ENCODE results near the gene METTL3. TPM values are rescaled to one million over a fixed set of nuclear protein-coding genes. Genes with fewer than 3 reads are reported as not detected.

Gene METTL3
- total RNA-seq, 4 donors from 2014 or later = 32.9 to 130 (median 44.3) TPM

GRCh38 chr14:21543963-21544362 is 32.8 kb upstream of the METTL3 start:
- TF ChIP-seq, protein P1, sequence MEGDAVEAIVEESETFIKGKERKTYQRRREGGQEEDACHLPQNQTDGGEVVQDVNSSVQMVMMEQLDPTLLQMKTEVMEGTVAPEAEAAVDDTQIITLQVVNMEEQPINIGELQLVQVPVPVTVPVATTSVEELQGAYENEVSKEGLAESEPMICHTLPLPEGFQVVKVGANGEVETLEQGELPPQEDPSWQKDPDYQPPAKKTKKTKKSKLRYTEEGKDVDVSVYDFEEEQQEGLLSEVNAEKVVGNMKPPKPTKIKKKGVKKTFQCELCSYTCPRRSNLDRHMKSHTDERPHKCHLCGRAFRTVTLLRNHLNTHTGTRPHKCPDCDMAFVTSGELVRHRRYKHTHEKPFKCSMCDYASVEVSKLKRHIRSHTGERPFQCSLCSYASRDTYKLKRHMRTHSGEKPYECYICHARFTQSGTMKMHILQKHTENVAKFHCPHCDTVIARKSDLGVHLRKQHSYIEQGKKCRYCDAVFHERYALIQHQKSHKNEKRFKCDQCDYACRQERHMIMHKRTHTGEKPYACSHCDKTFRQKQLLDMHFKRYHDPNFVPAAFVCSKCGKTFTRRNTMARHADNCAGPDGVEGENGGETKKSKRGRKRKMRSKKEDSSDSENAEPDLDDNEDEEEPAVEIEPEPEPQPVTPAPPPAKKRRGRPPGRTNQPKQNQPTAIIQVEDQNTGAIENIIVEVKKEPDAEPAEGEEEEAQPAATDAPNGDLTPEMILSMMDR (IDR thresholded peaks at IDR 0.05) = no peak
- TF ChIP-seq POLR2A (IDR thresholded peaks at IDR 0.05) = no peak
- Histone ChIP-seq H3K27me3 (no peaks in the 10 kb centered on the region), H3K4me1 (no peaks in the 10 kb centered on the region), H3K4me3 (no peak overlapping the region), H3K36me3 (no peaks in the 10 kb centered on the region), H3K27ac (no peak overlapping the region), H3K9me3 (no peaks in the 10 kb centered on the region)
- DNase-seq = no peak

DNA sequence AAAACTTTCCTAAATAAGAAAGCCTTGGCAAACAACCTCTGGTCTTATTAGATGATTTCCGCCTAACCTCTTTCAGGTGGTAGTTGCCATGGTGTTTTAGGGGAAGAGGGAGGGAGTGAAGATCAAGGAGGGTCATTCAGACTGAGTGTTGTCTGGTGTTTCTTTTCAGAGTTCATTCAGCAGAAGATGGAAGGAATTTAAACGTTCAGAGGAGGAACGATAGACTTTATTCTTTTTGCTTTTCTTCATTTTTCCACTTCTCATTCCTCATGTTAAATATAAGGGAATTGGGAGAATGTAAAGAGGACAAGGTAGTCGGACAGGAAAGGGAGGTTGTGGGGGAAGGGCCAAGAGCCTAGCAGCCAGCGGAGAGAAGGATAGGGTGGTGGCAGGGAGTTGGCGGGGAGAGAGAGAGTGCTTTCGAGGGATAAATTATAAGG is 32.4 kb upstream of the METTL3 start:
- Histone ChIP-seq H3K4me1 (no peaks in the 10 kb centered on the region), H3K27ac (no peak overlapping the region), H3K27me3 (no peaks in the 10 kb centered on the region), H3K36me3 (no peaks in the 10 kb centered on the region), H3K4me3 (no peak overlapping the region), H3K9me3 (no peaks in the 10 kb centered on the region)
- DNase-seq = no peak
- TF ChIP-seq POLR2A (IDR thresholded peaks at IDR 0.05) = no peak
- TF ChIP-seq, protein P1 (IDR thresholded peaks at IDR 0.05) = no peak

GRCh38 chr14:21541413-21542074 is 30.4 kb upstream of the METTL3 start:
- H3K9me3 ChIP-seq = no peaks in the 10 kb centered on the region
- no peak for DNase-seq
- TF ChIP-seq, protein P1 (IDR thresholded peaks at IDR 0.05) = no peak
- no peak for TF ChIP-seq POLR2A (IDR thresholded peaks at IDR 0.05)
- no peaks in the 10 kb centered on the region for H3K27me3 ChIP-seq
- H3K4me1 ChIP-seq = no peaks in the 10 kb centered on the region
- no peaks in the 10 kb centered on the region for H3K36me3 ChIP-seq
- H3K4me3 ChIP-seq = no peak overlapping the region
- H3K27ac ChIP-seq = no peak overlapping the region

- no peaks in the 10 kb centered on the region for H3K36me3 ChIP-seq
- H3K27ac ChIP-seq = no peak overlapping the region
- no peaks in the 10 kb centered on the region for H3K4me1 ChIP-seq
- no peak overlapping the region for H3K4me3 ChIP-seq
- TF ChIP-seq, protein P1 (IDR thresholded peaks at IDR 0.05) = no peak
- TF ChIP-seq POLR2A (IDR thresholded peaks at IDR 0.05) = no peak
- no peaks in the 10 kb centered on the region for H3K9me3 ChIP-seq
- H3K27me3 ChIP-seq = no peaks in the 10 kb centered on the region
- DNase-seq = no peak
Measured at GRCh38 chr14:21539189-21539940, 28.2 kb upstream of the METTL3 start.

DNA sequence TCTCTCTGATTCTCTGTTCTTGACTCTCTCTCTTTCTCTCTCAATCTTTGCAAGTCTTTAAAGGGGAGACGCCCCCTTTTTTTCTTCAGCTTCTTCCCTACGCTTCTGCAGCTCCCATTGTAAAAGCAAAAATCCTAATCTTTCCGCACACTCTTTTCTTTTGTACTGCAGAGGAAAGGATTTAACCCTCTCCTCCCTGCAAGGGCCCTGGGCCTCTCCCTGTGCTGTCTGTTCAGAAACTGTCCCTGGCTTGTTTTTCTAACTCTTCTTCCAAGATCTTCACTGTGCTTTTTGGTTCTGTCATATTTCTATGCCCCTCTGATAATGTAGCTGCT is 25.9 kb upstream of the METTL3 start:
- peak overlapping the region in 2 of 4 donors; percentile 42 to 46 for H3K4me3 ChIP-seq
- no peaks in the 10 kb centered on the region for H3K4me1 ChIP-seq
- no peaks in the 10 kb centered on the region for H3K36me3 ChIP-seq
- peak overlapping the region in 1 of 4 donors; percentile 37 for H3K27ac ChIP-seq
- DNase-seq = no peak
- H3K27me3 ChIP-seq = no peaks in the 10 kb centered on the region
- no peaks in the 10 kb centered on the region for H3K9me3 ChIP-seq
- no peak for TF ChIP-seq POLR2A (IDR thresholded peaks at IDR 0.05)
- TF ChIP-seq, protein P1 (IDR thresholded peaks at IDR 0.05) = no peak
